ENCODE measurements around the gene RAD1.

DNA sequence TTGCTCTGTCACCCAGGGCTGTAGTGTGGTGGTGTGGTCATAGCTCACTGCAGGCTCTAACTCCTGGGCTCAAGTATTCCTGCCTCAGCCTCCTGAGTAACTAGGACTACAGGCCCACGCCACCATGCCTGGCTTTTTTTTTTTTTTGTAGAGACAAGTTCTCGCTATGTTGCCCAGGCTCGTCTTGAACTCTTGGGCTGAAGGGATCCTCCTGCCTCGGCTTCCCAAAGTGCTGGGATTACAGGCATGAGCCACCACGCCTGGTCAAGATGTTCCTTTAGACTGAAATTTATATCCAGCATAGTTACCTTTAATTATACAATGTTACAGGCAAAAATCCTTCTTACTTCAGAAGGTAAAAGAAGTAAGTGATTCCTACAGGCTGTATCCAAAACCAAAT lies 12.5 kb upstream of the RAD1 start:
- TF ChIP-seq, protein P1, sequence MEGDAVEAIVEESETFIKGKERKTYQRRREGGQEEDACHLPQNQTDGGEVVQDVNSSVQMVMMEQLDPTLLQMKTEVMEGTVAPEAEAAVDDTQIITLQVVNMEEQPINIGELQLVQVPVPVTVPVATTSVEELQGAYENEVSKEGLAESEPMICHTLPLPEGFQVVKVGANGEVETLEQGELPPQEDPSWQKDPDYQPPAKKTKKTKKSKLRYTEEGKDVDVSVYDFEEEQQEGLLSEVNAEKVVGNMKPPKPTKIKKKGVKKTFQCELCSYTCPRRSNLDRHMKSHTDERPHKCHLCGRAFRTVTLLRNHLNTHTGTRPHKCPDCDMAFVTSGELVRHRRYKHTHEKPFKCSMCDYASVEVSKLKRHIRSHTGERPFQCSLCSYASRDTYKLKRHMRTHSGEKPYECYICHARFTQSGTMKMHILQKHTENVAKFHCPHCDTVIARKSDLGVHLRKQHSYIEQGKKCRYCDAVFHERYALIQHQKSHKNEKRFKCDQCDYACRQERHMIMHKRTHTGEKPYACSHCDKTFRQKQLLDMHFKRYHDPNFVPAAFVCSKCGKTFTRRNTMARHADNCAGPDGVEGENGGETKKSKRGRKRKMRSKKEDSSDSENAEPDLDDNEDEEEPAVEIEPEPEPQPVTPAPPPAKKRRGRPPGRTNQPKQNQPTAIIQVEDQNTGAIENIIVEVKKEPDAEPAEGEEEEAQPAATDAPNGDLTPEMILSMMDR (IDR thresholded peaks at IDR 0.05 in 2 of 3, conservative IDR thresholded peaks at IDR 0.05 in 1 of 3; ENCODE audit: borderline replicate concordance in 1 of 3, insufficient read depth in 1 of 3, low read depth in 2 of 3, low read length in 2 of 3): no peak
- TF ChIP-seq SIN3A (IDR thresholded peaks at IDR 0.05; ENCODE audit: low read depth): no peak
- TF ChIP-seq, protein P2, sequence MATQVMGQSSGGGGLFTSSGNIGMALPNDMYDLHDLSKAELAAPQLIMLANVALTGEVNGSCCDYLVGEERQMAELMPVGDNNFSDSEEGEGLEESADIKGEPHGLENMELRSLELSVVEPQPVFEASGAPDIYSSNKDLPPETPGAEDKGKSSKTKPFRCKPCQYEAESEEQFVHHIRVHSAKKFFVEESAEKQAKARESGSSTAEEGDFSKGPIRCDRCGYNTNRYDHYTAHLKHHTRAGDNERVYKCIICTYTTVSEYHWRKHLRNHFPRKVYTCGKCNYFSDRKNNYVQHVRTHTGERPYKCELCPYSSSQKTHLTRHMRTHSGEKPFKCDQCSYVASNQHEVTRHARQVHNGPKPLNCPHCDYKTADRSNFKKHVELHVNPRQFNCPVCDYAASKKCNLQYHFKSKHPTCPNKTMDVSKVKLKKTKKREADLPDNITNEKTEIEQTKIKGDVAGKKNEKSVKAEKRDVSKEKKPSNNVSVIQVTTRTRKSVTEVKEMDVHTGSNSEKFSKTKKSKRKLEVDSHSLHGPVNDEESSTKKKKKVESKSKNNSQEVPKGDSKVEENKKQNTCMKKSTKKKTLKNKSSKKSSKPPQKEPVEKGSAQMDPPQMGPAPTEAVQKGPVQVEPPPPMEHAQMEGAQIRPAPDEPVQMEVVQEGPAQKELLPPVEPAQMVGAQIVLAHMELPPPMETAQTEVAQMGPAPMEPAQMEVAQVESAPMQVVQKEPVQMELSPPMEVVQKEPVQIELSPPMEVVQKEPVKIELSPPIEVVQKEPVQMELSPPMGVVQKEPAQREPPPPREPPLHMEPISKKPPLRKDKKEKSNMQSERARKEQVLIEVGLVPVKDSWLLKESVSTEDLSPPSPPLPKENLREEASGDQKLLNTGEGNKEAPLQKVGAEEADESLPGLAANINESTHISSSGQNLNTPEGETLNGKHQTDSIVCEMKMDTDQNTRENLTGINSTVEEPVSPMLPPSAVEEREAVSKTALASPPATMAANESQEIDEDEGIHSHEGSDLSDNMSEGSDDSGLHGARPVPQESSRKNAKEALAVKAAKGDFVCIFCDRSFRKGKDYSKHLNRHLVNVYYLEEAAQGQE (IDR thresholded peaks at IDR 0.05; ENCODE audit: low read depth): no peak

Measured in HCT116 (cell line).